Adrenal gland (tissue), 12 donors: ENCODE measurements around the gene HYAL3. TPM values are rescaled to one million over a fixed set of nuclear protein-coding genes. Genes with fewer than 3 reads are reported as not detected.

Experiments used
- DNase-seq, 7 donors: peaks; one replicate each; pipeline ENCODE4 v3.0.0-alpha.2; 2019 to 2020
- H3K27ac ChIP-seq, 5 donors: fragments of 200-600 bp; sonication (generic) in 4 of 5; 1 replicate in 3 of 5; 2 replicates in 2 of 5; pipeline versions ENCODE4 v1.5.1 to v1.8.0; 2016 to 2020; ENCODE audit warnings: mild to moderate bottlenecking in 1 of 5
- H3K27me3 ChIP-seq: fragments of 200-600 bp; 2 replicates; pipeline ENCODE4 v1.8.0; 2021
- H3K36me3 ChIP-seq, 2 donors: fragments of 200-600 bp; replicated peaks in 1 of 2; 1 replicate in 1 of 2; 2 replicates in 1 of 2; pipeline versions ENCODE4 v1.5.1 to v1.8.0; 2018 to 2022
- H3K4me1 ChIP-seq, 2 donors: fragments of 200-600 bp; replicated peaks in 1 of 2; 1 replicate in 1 of 2; 2 replicates in 1 of 2; pipeline versions ENCODE4 v1.5.1 to v1.8.0; 2018 to 2021
- H3K4me3 ChIP-seq, 4 donors: fragments of 200-600 bp; sonication (generic) in 3 of 4; one replicate each; pipeline ENCODE4 v1.5.1; 2016 to 2018
- H3K9me3 ChIP-seq, 3 donors: fragments of 200-600 bp; sonication (generic) in 1 of 3; replicated peaks in 1 of 3; 1 replicate in 2 of 3; 2 replicates in 1 of 3; pipeline versions ENCODE4 v1.5.1 to v1.8.0; 2016 to 2021
- POLR2A ChIP-seq, 2 donors: fragments of 450-650 bp; IDR thresholded peaks; one replicate each; pipeline ENCODE4 v1.6.1; 2017; ENCODE audit warnings: antibody characterized with exemption in 2 of 2, mild to moderate bottlenecking in 2 of 2, moderate library complexity in 1 of 2
- WGBS, 4 donors: extraction: QIAGEN DNeasy Blood & Tissue Kit in 2 of 4; methylation state at CpG; one replicate each; pipeline versions ENCODE4 v1.1.5 to v1.1.7; 2013 to 2017; 5-methylcytosine and 5-hydroxymethylcytosine counted together
- intact Hi-C, 2 donors: fragments of 100-400 bp; cut with DNase I; formaldehyde crosslinking; loops; one replicate each; pipeline versions ENCODE4 v1.14.1 to v1.15.0; 2022 to 2023
- polyA plus RNA-seq, 3 donors: library from polyadenylated mRNA; stranded (reverse); fragments of 200-250 nt in 2 of 3; fragments of 350-450 nt in 1 of 3; fragmentation: Illumina TruSeq in 1 of 3; extraction: RNeasy Lipid Tissue Mini Kit (QIAGEN cat#74804) in 1 of 3; gene quantifications; one replicate each; pipeline ENCODE4 v1.2.3, GENCODE V29; 2013 to 2014
- total RNA-seq, 9 donors: library from RNA; depleted of rRNA in 4 of 9; stranded (reverse); fragments of >200 nt in 4 of 9; fragments of 120-200 nt in 1 of 9; fragmentation: NEBNext Ultra II Directional in 1 of 9; extraction: Animal tissue kit (Norgen Biotek cat#: 25700) in 1 of 9; gene quantifications; one replicate each; pipeline versions ENCODE4 v1.1.0 to v1.2.4, GENCODE V29; 2013 to 2023
- TF ChIP-seq, protein P1 (sequence below), 6 experiments: fragments of 450-650 bp in 4 of 6; fragments of 200-600 bp in 2 of 6; sonication (generic) in 1 of 6; IDR thresholded peaks; 1 replicate in 5 of 6; 2 replicates in 1 of 6; pipeline versions ENCODE4 v1.5.1 to v1.8.0; 2016 to 2021; ENCODE audit warnings: antibody characterized with exemption in 6 of 6, mild to moderate bottlenecking in 2 of 6, moderate library complexity in 1 of 6
- donor health status: healthy with polysubstance abuse.
- donor health status: Bipolar disorder and iron deficiency.
- donor health status: DM: yes; HTN: yes; CAD: no.
- donor health status: DM: no; HTN: no; CAD: no.
- donor health status: DM: no; HTN: no; CAD: no.
- donor health status: DM: yes; HTN: yes; CAD: no.

The HYAL3 gene
- total and polyA plus RNA-seq, 12 donors: 1.7 to 6.8 (median 3.4) TPM

DNA sequence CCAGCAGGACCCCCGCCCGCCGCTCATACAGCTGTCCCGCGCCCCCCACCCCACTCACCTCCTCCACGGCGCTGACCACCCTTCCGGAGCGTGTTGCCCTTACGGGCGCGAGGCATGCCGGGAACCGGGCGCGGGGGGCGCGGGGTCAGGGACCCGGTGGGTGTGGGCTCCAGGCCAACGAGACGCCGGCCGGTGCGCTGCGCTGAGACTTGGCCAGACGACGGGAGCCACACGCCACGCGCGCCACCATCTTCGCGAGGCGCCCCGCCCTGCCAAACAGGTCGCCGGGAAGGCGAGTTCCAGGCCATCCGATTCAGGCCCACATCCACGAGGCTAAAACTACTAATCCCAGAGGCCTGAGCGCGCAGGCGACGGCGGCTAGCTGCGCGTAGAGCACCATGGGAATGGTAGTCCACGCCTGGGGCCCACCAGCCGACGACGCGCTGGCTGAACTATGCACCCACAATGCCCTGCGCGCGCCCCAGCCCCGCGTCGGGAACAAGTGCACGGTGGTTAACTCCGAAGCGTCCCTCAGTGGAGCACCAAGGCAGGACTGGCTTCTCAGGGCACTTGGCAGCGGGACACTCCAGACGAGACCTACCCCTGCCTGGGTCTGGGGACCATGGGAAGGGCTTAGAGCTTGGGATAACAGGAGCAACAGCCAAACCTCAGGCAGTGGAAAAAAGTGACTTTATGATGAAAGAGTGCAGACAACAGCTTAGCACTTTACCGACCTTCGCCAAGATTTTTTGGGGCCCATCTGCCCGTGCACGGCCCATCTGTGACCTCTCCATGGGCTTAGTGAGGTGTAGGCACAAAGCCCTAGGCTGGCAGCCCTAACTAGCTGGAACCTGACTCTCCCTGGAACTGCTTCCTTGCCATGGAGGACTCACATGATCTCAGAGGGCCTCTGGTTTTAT, 6.8 kb downstream of the HYAL3 start, which contains the start of gene IFRD2:
Gene IFRD2, minus strand, starts transcription at position 271 of the 920 bp plus-strand sequence. Its CDS starts 155 bp downstream, at position 116.
- WGBS, 4 donors: 0 to 10% (median 1%) methylated on average over 5 to 67 of the region's 67 CpGs
- peak; percentile 95 to 99 (median 98) for DNase-seq
- Histone ChIP-seq H3K4me1 (peaks cover 19 to 21% of the 10 kb centered on the region in 2 donors), H3K9me3 (no peaks in the 10 kb centered on the region), H3K27ac (peak within 1 kb of the TSS; percentile 23 to 92 (median 82)), H3K27me3 (no peaks in the 10 kb centered on the region), H3K4me3 (peak within 1 kb of the TSS; percentile 3 to 84 (median 78)), H3K36me3 (peaks cover 0 to 28% of the 10 kb centered on the region in 2 donors)
- intact Hi-C loops: no loop called here
- TF ChIP-seq POLR2A (IDR thresholded peaks at IDR 0.05): peak in 1 of 2 donors; percentile 88
- TF ChIP-seq, protein P1, sequence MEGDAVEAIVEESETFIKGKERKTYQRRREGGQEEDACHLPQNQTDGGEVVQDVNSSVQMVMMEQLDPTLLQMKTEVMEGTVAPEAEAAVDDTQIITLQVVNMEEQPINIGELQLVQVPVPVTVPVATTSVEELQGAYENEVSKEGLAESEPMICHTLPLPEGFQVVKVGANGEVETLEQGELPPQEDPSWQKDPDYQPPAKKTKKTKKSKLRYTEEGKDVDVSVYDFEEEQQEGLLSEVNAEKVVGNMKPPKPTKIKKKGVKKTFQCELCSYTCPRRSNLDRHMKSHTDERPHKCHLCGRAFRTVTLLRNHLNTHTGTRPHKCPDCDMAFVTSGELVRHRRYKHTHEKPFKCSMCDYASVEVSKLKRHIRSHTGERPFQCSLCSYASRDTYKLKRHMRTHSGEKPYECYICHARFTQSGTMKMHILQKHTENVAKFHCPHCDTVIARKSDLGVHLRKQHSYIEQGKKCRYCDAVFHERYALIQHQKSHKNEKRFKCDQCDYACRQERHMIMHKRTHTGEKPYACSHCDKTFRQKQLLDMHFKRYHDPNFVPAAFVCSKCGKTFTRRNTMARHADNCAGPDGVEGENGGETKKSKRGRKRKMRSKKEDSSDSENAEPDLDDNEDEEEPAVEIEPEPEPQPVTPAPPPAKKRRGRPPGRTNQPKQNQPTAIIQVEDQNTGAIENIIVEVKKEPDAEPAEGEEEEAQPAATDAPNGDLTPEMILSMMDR (IDR thresholded peaks at IDR 0.05): no peak

DNA sequence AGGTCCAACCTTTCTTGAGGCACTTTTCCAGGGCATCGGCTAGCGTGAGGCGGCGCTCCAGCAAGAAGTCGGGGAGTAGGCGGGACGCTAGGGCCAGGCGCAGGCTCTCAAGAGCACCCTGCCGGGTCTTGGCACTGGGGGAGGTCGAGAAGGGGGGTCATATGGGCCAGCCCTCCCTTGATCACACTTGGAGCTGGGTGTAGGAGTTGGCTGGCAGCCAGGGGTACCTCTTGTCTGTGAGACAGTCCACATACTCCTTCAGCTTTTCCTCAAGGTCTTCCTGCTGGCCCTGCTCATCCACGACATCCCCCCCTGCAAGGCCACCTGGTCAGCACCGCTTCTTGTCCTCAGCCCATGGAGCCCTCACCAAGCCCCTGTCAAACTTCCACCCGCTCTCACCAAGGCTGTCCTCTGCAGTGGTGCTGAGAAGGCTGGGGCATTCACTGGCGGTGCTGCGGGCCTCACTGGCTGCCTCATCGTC, 9.0 kb downstream of the HYAL3 start:
- Histone ChIP-seq H3K4me1 (peaks cover 19 to 21% of the 10 kb centered on the region in 2 donors), H3K36me3 (peaks cover 0 to 30% of the 10 kb centered on the region in 2 donors), H3K27me3 (no peaks in the 10 kb centered on the region), H3K27ac (no peak overlapping the region), H3K4me3 (no peak overlapping the region), H3K9me3 (no peaks in the 10 kb centered on the region)
- TF ChIP-seq, protein P1 (IDR thresholded peaks at IDR 0.05): no peak
- no peak for TF ChIP-seq POLR2A (IDR thresholded peaks at IDR 0.05)
- DNase-seq: peak in 4 of 7 donors; percentile 44 to 70 (median 54)
- intact Hi-C loops: no loop called here
- 82 to 90% (median 86%) methylated on average over 9 to 16 of the region's 16 CpGs for WGBS, 4 donors

DNA sequence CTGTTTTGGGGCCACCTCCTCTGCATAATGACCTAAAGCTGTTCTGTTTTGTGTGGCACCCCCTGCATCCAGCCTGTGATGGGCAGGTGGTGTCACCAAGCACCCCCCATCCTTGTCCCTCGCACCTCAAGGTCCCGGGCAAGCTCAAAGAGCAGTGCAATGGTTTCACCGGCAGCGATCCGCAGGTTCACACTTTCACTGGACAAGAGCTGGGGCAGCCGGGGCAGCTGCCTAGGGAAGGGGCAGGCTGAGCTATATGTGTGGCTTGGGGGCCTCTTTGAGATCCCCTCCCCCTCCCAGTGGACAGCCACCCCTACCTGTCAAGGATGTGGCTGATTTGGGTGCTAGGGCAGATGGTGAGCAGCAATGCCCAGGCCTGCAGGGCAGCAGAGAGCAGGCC, 10.1 kb downstream of the HYAL3 start:
- WGBS, 4 donors: 89 to 95% methylated on average over 6 of the region's 6 CpGs; no CpG with 5 or more reads in 2 of the 4 donors
- Histone ChIP-seq H3K4me1 (peaks cover 19 to 21% of the 10 kb centered on the region in 2 donors), H3K27ac (no peak overlapping the region), H3K36me3 (peaks cover 0 to 30% of the 10 kb centered on the region in 2 donors), H3K4me3 (no peak overlapping the region), H3K9me3 (no peaks in the 10 kb centered on the region), H3K27me3 (no peaks in the 10 kb centered on the region)
- DNase-seq: peak in 1 of 7 donors; percentile 17
- intact Hi-C loops: loop anchor here in 1 of 2 donors (5.0 to 10.0 kb wide), 2 partner anchors 43 to 164 kb away; no protein-coding TSS in a partner anchor
- TF ChIP-seq POLR2A (IDR thresholded peaks at IDR 0.05): no peak
- TF ChIP-seq, protein P1 (IDR thresholded peaks at IDR 0.05): no peak

DNA sequence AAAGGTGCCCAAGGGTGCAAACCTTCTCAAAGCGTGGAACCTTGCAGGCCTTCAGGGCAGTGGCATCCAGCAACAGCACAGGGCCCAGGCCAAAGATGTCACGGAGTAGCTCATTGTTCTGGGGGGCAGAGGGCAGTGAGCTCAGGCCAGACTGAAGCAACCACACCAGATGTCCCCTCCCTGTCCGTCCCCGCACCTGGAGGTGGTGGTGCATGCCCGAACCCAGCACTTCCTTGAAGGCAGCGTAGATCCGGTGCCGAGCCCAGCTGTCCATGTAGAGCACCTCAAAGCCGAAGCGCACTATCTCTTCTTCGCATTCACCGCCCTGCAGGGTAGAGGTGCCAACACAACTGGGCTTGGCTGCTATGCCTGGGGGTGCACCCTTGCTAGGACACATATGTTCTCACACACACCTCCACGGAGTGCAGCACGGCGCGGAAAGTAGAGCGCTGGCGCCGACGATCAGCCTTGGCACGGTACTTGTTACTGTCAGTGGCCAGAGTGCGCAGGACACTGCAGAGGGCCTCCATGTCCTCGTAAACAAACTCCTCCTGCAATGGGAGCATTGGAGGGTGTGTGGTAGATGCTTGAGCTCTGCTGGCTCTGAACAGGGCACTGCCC, 10.7 kb downstream of the HYAL3 start:
- peaks cover 0 to 30% of the 10 kb centered on the region in 2 donors for H3K36me3 ChIP-seq
- intact Hi-C loops: loop anchor here in 1 of 2 donors (5.0 to 10.0 kb wide), 2 partner anchors 44 to 164 kb away; no protein-coding TSS in a partner anchor
- H3K4me1 ChIP-seq: peaks cover 17 to 19% of the 10 kb centered on the region in 2 donors
- peak in 3 of 7 donors; percentile 16 to 52 (median 17) for DNase-seq
- H3K27ac ChIP-seq: no peak overlapping the region
- 92 to 95% (median 94%) methylated on average over 7 to 23 of the region's 23 CpGs for WGBS, 4 donors
- no peaks in the 10 kb centered on the region for H3K27me3 ChIP-seq
- H3K4me3 ChIP-seq: no peak overlapping the region
- H3K9me3 ChIP-seq: no peaks in the 10 kb centered on the region
- TF ChIP-seq, protein P1 (IDR thresholded peaks at IDR 0.05): no peak
- no peak for TF ChIP-seq POLR2A (IDR thresholded peaks at IDR 0.05)
